GM21360 (cell line): ENCODE results near the gene B3GALT5.
"Not testable (repeated sequence)": the region's sequence is repeated elsewhere in the genome, so short reads cannot be mapped to it uniquely, and the experiment has no call there.

Experiments
- ATAC-seq: cut with Tn5 transposase; IDR thresholded peaks from one replicate; pipeline ENCODE4 v1.9.1; 2021; ENCODE audit warnings: mild to moderate bottlenecking, moderate library complexity; ENCODE audit not compliant: unreplicated experiment

The B3GALT5 gene

DNA sequence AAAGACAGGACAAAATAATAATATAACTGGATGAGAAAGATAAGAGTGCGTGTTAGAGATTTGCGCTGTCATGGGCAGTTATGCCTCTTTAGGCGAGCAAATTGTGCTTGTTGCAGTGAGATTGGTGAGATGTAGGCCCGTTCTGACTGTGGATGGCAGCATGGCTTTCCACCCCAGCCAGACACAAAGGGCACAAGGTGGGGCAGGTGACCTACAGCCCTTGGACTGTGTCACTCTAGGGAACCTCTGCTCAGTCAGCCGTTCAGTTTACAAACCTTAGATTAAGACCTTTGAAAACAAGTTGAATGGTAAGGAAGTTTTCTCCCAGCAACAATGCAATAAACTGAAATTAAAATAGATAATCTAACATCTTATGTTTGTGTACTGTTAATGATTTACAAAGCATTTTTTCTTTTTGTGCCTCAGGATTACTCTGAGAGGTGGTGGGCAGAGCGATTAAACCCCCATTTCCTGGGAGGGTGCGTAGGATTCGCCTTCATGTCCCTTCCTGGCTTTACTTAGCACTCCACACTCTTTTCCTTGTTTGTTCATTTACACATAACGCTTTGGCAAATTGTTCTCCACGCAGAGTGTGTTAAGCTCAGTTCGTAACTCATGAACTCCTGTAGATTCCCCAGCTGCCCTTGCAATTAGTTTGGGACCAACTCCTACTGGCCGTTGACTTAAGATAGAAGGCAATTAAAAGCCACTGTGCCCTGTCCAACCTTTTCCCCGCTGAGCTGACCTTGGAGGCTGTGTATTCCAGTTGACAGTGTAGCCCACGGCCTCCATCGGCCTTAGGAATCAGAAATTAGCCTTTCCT, 74.1 kb downstream of the B3GALT5 start:
- no peak for ATAC-seq

DNA sequence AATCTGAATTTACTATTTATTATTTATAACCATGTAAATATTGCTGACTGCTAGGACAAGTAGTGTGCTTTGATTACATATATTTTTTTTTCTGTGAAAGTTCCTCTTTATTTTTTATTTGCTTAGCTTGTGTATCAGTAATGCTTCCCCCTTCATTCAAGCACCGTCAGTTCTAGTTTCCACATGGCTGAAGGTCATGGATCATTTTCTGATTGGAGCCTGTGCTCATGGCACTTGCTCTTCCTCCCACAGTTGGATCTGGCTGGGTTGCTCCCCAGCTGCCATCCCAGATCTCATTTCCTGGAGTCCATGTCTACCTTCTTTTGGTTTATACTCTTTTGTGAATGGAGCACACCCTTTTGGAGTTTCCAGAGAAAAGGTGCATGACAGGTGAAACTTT, 75.3 kb downstream of the B3GALT5 start:
- no peak for ATAC-seq

DNA sequence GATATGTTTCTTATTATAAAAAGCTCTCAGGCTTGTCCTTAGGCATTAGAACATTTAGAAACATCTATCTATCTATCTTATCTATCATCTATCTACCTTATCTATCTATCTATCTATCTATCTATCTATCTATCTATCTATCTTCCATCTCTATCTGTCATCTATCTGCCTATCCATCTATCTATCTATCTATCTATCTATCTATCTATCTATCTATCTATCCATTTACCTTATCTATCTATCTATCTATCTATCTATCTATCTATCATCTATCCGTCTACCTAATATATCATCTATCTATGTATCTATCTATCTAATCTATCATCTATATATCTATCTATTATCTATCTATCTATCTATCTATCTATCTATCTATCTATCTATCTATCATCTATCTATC, 77.1 kb downstream of the B3GALT5 start:
- not testable (repeated sequence) for ATAC-seq

DNA sequence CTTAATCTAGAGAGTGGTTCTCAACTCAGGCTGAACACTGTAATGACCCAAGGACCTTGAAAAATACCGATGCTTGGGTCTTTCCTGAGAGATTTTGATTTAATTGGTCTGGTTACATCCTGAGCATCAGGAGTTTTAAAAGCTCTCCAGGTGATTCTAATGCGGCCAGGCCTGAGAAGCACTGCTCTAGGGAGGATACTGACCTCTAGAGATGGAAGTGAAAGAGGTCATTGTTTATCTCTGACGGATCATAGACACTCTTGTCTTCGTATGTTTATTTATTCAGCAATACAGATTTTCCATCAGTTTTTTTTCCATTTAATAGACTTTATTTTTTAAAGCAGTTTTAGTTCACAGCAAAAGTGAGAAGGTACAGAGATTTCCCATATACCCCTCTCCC, 77.7 kb downstream of the B3GALT5 start:
- no peak for ATAC-seq

DNA sequence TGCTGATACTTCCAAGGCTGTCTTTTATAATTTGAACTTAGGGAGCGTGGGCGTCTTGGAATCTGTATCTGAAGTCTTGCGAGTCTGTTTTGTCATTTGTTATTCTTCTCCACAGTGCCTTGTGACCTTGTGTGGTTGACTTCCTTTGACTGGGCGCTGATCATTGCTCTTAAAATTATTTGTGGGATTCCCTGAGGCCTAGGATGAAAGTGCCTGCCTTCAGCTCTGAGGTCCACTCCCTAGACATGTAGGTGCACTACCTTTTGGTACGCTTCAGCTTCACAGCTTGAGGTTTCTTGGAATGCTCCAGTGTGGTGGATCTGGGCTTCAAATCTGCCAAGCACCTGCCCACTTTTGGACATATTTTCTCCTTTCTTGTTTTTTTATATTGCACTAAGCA, 82.0 kb downstream of the B3GALT5 start:
- ATAC-seq = no peak

DNA sequence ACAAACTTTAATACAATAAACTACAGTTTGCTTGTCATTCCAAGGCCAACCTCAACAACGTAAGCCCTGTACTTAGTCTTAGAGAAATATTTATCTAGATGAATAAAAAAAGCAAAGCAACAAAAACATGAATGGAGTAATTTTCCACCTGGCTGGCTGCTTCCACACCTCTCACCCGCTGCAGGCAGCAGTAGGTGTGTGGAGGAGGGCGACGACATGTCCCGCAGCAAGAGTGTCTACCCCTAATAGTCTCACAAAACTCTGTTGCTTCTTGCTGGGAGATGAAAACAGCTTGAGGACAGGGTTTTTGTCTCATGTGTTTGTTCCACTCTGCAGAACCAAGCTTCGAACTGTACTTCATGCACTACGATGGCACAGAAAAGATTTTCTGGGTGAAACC, 83.5 kb downstream of the B3GALT5 start:
- ATAC-seq = no peak

DNA sequence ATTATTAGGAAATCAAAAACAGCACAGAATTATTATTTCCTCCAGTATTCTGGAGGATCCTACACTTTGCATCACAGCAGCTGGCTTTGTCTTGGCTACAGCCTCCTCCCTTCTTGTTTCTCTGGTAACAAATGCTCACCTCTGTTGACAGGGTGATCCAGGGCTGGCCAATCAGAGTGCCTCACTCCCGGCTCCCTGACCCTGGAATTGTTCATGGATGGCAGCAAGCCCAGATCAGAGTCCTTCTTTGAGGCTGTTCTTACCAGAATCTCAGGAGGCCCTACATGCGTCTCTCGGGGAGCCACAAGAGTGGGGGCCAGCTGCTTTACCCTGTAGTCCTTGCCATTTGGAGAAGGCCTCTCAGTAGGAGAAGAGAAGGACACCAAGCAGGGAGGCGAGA, 83.9 kb downstream of the B3GALT5 start:
- ATAC-seq = no peak

DNA sequence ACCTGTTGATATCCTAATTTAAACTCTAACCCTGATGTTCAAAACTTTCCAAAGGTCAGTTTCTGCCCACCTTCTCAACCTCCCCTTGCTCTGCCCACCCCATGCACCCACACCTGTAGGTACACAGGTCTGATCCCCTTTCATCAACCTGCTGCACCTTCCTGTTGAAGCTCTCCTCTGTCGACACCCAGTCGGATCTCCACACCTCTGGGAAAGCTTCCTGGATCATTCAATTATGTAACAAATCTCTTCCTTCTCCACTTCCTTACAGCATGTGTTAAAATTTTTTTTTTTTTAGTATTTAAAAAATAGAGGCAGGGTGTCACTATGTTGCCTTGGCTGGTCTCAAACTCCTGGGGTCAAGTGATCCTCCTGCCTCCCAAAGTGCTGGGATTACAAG, 87.6 kb downstream of the B3GALT5 start:
- ATAC-seq = no peak

DNA sequence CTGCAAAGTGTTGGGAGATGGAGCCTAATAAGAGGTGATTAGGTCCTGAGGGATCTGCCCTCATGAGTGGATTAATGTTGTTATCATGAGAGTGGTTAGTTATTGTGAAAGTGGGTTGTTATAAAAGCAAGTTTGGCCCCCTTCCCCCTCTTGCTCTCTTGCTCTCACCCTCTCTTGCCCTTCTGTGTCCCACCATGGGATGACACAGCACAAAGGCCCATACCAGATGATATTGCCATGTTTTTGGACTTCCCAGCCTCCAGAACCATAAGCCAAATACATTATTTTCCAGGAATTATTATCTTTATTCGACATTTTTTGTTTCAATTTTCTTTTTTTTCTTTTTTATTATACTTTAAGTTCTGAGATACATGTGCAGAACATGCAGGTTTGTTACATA, 90.8 kb downstream of the B3GALT5 start:
- ATAC-seq = no peak

DNA sequence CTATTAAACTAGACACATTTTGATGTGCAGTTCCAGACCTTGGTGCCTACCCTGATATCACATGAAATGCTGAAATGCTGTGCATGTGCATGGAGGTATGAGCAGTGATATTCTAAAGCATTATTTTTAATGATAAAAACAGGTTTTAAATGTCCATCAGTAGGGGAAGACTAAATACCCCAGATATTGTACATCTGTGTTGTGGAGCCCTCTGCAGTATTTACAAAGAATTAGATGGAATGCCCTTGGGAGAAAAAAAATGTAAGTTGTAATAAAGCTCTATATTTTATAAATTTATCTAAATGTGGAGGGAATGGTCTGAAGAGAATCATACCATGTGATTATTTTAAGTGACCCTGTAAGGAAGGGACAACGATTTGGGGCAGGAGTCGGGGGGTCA, 93.1 kb downstream of the B3GALT5 start:
- no peak for ATAC-seq

DNA sequence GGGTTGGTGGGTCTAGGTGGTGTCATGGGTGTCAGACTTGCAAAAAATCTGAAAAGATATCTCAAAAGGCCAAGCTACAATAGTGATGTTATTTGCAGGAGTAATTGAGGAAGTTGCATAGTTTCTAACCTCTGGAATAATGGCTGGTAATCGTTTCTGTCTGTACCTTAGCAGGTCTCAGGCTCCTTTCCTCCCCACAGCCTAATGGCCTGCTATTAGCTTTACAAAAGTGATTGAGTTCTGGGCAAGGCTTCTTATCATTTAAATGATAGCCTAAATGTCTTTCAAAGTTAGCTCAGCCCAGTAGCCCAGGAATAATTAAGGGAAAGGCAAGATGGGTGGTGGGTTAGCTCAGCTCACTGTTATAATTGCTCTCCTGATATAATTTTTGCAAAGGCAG, 94.6 kb downstream of the B3GALT5 start:
- no peak for ATAC-seq

DNA sequence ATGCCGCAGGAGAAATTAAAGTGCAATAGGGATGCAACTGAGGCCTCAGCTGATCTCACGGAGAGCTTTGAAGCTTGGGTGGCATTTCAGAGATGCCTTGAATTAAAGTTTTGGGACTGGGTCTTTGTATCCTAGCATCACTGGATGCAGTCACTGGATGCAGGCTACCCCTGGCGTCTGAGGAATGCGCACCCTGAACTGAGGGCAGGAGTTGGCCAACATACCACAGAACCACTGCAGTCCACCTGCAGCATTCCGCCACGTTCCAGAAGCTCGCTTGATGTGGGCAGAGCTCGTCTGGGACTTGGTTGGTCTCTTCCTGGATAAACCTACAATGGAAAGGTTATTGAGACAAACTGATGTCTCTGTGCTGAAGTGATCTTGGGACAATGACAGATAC, 98.1 kb downstream of the B3GALT5 start:
- no peak for ATAC-seq

DNA sequence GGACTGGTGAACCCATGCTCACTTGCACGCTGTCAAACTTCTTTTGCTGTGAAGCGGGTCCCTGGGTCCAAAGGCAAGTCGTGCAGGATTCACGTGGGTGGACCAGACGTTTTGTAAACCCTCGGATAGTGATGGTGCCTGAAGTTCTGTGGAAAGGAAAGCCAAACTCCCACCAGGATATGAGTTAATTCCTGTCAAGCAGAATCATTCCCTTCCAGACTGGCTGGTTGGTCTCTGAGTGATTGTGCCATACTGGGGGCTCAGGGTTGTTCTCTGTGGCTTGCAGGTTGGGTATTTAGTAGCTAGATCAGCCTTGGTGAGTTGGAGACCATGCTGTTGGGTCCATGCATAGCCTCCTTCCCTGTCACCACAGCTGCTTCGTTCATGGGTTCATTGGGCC, 99.5 kb downstream of the B3GALT5 start:
- ATAC-seq = no peak

DNA sequence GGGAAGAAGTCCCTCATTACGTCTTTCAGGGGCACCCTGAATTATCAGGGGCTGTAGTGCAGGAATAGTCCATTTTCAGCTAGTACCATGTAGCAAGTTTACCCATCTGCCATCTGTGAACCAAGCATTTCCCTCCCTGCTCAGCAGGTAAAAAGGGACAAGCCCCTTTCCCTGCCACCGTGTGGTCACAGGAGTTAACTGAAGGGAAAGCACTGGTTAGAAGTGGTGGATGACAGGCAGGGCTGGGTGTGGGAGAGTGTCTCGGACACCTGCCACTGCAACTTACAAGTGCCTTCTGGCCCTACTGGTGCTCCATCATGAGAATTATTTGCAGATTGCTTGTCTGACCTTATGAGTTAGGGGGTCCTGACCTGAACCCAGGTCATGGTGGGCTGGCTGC, 100.2 kb downstream of the B3GALT5 start:
- no peak for ATAC-seq

DNA sequence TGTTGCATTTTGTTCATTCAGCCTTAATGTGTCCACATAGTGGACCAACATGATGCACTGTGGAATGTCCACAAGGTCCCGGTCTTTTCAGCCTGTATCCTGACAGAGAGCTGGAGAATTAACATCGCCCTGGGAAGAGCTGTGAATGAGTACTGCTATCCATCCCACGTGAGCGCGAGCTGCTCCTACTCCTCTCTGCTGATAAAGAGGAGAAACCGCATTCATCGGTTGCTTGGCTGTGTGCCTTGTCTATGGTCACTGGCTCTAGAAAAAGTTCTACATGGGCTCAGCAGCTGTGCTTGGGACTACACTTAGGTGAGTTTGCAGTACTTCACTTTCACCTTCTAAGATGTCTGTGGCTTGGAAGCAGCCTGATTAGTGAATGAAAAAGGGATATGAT, 101.2 kb downstream of the B3GALT5 start:
- ATAC-seq = no peak

DNA sequence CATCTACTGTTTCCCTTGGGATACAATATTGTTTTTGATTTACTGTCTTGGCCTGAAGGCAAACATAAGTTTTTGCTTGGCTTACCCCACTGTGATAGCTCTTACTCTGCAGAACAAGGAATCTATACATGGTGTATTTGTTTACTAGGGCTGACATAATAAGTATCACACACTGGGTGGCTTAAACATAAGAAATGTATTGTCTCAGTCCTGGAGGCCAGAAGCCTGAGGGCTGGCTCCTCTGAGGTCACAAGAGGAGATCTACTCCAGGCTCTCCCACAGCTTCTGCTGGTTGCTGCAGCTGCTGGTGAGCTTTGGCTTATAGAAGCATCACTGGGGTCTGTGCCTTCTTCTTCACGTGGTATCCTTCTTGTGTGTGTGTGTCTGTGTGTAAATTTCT, 101.6 kb downstream of the B3GALT5 start:
- no peak for ATAC-seq

DNA sequence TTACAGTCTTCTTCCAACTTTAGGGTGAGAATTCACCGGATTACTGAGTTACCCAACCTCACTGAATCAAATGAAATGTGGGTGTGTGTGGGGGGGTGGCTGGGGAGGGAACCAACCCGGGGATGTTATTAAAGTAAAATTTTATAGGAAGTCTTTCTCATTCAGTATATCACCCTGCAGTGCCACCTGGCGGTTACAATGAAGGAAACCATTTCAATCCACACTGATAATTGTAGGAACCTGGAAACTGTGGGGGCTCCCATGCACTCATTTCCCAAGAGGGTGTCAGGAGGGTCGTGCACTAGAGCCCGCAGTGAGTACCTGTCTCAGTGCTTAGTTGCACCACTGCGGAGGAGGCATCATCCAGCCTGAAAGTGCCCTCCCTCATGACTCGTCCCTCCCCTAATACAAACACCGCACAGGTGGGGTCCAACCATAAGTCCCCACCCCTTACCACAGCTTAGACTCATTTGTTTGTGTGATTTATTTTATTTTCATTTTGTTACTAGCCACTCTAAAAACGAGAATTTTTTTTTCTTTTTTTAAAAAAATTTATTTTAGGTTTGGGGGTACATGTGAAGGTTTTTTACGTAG, 103.2 kb downstream of the B3GALT5 start:
- ATAC-seq = no peak

DNA sequence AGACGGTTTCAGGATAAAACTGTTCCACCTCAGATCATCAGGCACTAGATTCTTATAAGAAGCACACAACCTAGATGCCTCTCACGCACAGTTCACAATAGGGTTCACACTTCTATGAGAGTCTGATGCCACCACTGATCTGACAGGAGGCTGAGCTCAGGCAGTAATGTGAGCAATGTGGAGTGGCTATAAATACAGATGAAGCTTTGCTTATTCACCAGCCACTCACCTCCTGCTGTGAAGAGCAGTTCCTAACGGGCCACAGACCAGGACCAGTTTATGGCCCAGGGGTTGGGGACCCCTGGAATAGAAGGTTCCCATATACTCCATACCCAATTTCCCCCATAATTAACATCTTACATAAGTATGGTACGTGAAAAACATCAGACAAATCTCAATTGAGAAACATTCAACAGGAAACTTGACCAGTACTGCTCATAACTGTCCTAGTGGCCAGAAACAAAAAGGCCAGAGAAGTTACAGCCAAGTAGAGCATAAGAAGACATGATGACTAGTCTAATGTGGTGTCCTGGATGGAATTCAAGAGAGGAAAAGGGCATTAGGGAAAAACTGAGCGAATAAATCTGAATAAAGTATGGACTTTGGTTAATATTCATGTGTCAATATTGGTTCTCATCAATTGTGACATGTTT, 107.5 kb downstream of the B3GALT5 start:
- no peak for ATAC-seq

DNA sequence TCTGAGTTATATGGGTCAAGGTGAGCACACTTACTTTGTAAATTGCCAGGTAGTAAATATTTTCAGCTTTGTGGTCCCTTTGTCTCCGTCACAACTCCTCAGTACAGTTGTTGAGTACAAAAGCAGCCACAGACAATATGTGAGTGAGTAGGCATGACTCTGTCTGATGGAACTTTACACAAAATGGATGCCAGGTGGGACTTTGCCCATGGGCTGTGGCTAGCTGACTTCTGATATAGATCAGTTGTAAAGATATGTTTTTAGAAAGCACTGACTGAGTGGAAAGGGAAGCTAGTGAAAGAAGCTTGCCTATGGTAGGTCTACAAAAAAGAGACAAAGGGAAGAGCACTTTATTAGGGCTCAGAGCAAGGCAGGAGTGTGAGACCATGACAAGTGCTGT, 109.1 kb downstream of the B3GALT5 start:
- no peak for ATAC-seq
